ENCODE results near the gene PLEKHG2. TPM values are rescaled to one million over a fixed set of nuclear protein-coding genes. Genes with fewer than 3 reads are reported as not detected.

Gene PLEKHG2
- polyA plus RNA-seq, 6 donors from 2014 or later: 2.5 to 8.3 (median 4.7) TPM; not detected in 1

GRCh38 chr19:39412867-39413271, 400 bp downstream of the PLEKHG2 start:
- DNase-seq: no peak
- no peak for ATAC-seq (ENCODE audit: low read depth in 2 of 2)

GRCh38 chr19:39413272-39413910, 922 bp downstream of the PLEKHG2 start:
- H3K36me3 Mint-ChIP-seq: peaks cover 7 to 8% of the 10 kb centered on the region in 2 donors
- peaks cover 0 to 7% (median 0%) of the 10 kb centered on the region in 3 donors for H3K27me3 Mint-ChIP-seq
- peak overlapping the region; percentile 83 to 99 (median 96) for H3K4me3 Mint-ChIP-seq
- peak overlapping the region; percentile 85 to 100 (median 98) for H3K27ac Mint-ChIP-seq
- ATAC-seq (ENCODE audit: low read depth in 2 of 2) (no peak), DNase-seq (no peak)
- peaks cover 0 to 2% (median 1%) of the 10 kb centered on the region in 7 donors for H3K9me3 Mint-ChIP-seq
- H3K4me1 Mint-ChIP-seq: peaks cover 41 to 54% (median 51%) of the 10 kb centered on the region in 3 donors

More at GRCh38 chr19:39412867-39413271, 400 bp downstream of the PLEKHG2 start:
- Mint-ChIP-seq H3K4me1 (peaks cover 43 to 60% (median 54%) of the 10 kb centered on the region in 3 donors), H3K27me3 (peaks cover 0 to 7% (median 0%) of the 10 kb centered on the region in 3 donors), H3K9me3 (peaks cover 0 to 2% (median 1%) of the 10 kb centered on the region in 7 donors), H3K4me3 (peak overlapping the region; percentile 83 to 99 (median 96)), H3K36me3 (peaks cover 7 to 14% of the 10 kb centered on the region in 2 donors), H3K27ac (peak overlapping the region; percentile 68 to 100 (median 99))

- Mint-ChIP-seq H3K27ac (peak overlapping the region; percentile 85 to 98 (median 94)), H3K36me3 (peaks cover under 1 to 2% of the 10 kb centered on the region in 2 donors), H3K4me3 (peak overlapping the region; percentile 79 to 98 (median 90)), H3K4me1 (peaks cover 35 to 48% (median 44%) of the 10 kb centered on the region in 3 donors), H3K27me3 (peaks cover 0 to 7% (median 0%) of the 10 kb centered on the region in 3 donors), H3K9me3 (peaks cover 0 to 2% (median 0%) of the 10 kb centered on the region in 7 donors)
- no peak for ATAC-seq (ENCODE audit: low read depth in 2 of 2)
- DNase-seq: no peak
These were observed 1.6 kb downstream of the PLEKHG2 start for GRCh38 chr19:39413911-39414608.

- H3K4me1 Mint-ChIP-seq: peaks cover 32 to 41% (median 36%) of the 10 kb centered on the region in 3 donors
- H3K27ac Mint-ChIP-seq: peak overlapping the region in 3 of 6 donors; percentile 2 to 98 (median 80)
- no peak for DNase-seq
These were observed 2.9 kb downstream of the PLEKHG2 start for GRCh38 chr19:39415111-39416046.

GRCh38 chr19:39416152-39417120, 4.0 kb downstream of the PLEKHG2 start:
- Mint-ChIP-seq H3K9me3 (peaks cover 0 to 2% (median 0%) of the 10 kb centered on the region in 7 donors), H3K4me1 (peaks cover 21 to 30% (median 25%) of the 10 kb centered on the region in 3 donors), H3K27ac (peak overlapping the region in 3 of 6 donors; percentile 27 to 86 (median 30)), H3K27me3 (peaks cover 0 to 7% (median 0%) of the 10 kb centered on the region in 3 donors), H3K4me3 (peak overlapping the region in 2 of 8 donors; percentile 60 to 68), H3K36me3 (no peaks in the 10 kb centered on the region)
- DNase-seq (no peak), ATAC-seq (ENCODE audit: low read depth in 2 of 2) (no peak)

More at GRCh38 chr19:39415111-39416046, 2.9 kb downstream of the PLEKHG2 start:
- peaks cover 0 to 7% (median 0%) of the 10 kb centered on the region in 3 donors for H3K27me3 Mint-ChIP-seq
- peak overlapping the region in 4 of 8 donors; percentile 60 to 69 (median 64) for H3K4me3 Mint-ChIP-seq
- no peak for ATAC-seq (ENCODE audit: low read depth in 2 of 2)
- H3K36me3 Mint-ChIP-seq: no peaks in the 10 kb centered on the region
- H3K9me3 Mint-ChIP-seq: peaks cover 0 to 2% (median 0%) of the 10 kb centered on the region in 7 donors

- no peaks in the 10 kb centered on the region for H3K36me3 Mint-ChIP-seq
- DNase-seq (no peak), ATAC-seq (ENCODE audit: low read depth in 2 of 2) (peak; percentile 27 to 35)
- H3K4me1 Mint-ChIP-seq: peaks cover 15 to 20% (median 16%) of the 10 kb centered on the region in 3 donors
- H3K27ac Mint-ChIP-seq: peak overlapping the region in 4 of 6 donors; percentile 27 to 95 (median 79)
- no peaks in the 10 kb centered on the region for H3K27me3 Mint-ChIP-seq
- H3K4me3 Mint-ChIP-seq: peak overlapping the region in 2 of 8 donors; percentile 21 to 66
- H3K9me3 Mint-ChIP-seq: no peaks in the 10 kb centered on the region
These were observed 5.2 kb downstream of the PLEKHG2 start for GRCh38 chr19:39417463-39418181.

- Mint-ChIP-seq H3K4me3 (peak overlapping the region in 2 of 8 donors; percentile 36 to 46), H3K27me3 (no peaks in the 10 kb centered on the region), H3K36me3 (no peaks in the 10 kb centered on the region), H3K4me1 (peaks cover 11 to 18% (median 11%) of the 10 kb centered on the region in 3 donors), H3K9me3 (no peaks in the 10 kb centered on the region), H3K27ac (peak overlapping the region in 1 of 6 donors; percentile 66)
- ATAC-seq (ENCODE audit: low read depth in 2 of 2) (no peak), DNase-seq (no peak)
These were observed 6.5 kb downstream of the PLEKHG2 start for GRCh38 chr19:39419003-39419402.

GRCh38 chr19:39420769-39421168, 8.3 kb downstream of the PLEKHG2 start:
- no peak for ATAC-seq (ENCODE audit: low read depth in 2 of 2)
- Mint-ChIP-seq H3K27ac (no peak overlapping the region), H3K36me3 (no peaks in the 10 kb centered on the region), H3K9me3 (no peaks in the 10 kb centered on the region), H3K27me3 (no peaks in the 10 kb centered on the region), H3K4me1 (peaks cover 5 to 9% (median 7%) of the 10 kb centered on the region in 3 donors), H3K4me3 (no peak overlapping the region)
- no peak for DNase-seq

GRCh38 chr19:39422020-39422419, 9.6 kb downstream of the PLEKHG2 start:
- no peak for DNase-seq
- no peak overlapping the region for H3K27ac Mint-ChIP-seq
- H3K9me3 Mint-ChIP-seq: no peaks in the 10 kb centered on the region
- H3K4me1 Mint-ChIP-seq: peaks cover 7 to 13% (median 11%) of the 10 kb centered on the region in 3 donors
- H3K4me3 Mint-ChIP-seq: no peak overlapping the region
- H3K27me3 Mint-ChIP-seq: no peaks in the 10 kb centered on the region
- no peaks in the 10 kb centered on the region for H3K36me3 Mint-ChIP-seq
- ATAC-seq (ENCODE audit: low read depth in 2 of 2): no peak

GRCh38 chr19:39423258-39424086, 11.0 kb downstream of the PLEKHG2 start:
- Mint-ChIP-seq H3K4me3 (no peak overlapping the region), H3K4me1 (peaks cover 3 to 13% (median 6%) of the 10 kb centered on the region in 3 donors), H3K36me3 (no peaks in the 10 kb centered on the region), H3K27me3 (no peaks in the 10 kb centered on the region), H3K27ac (peak overlapping the region in 2 of 6 donors; percentile 59 to 67), H3K9me3 (no peaks in the 10 kb centered on the region)
- no peak for DNase-seq
- ATAC-seq (ENCODE audit: low read depth in 2 of 2): no peak

GRCh38 chr19:39424934-39425333, 12.5 kb downstream of the PLEKHG2 start:
- no peaks in the 10 kb centered on the region for H3K27me3 Mint-ChIP-seq
- no peaks in the 10 kb centered on the region for H3K9me3 Mint-ChIP-seq
- peaks cover 3 to 13% (median 6%) of the 10 kb centered on the region in 3 donors for H3K4me1 Mint-ChIP-seq
- no peak for ATAC-seq (ENCODE audit: low read depth in 2 of 2)
- DNase-seq: no peak
- no peak overlapping the region for H3K4me3 Mint-ChIP-seq
- H3K27ac Mint-ChIP-seq: peak overlapping the region in 2 of 6 donors; percentile 63 to 80
- H3K36me3 Mint-ChIP-seq: no peaks in the 10 kb centered on the region

Measured in naive B cell (primary cell).